B cell (primary cell): ENCODE measurements around the gene RABEP2. TPM values are rescaled to one million over a fixed set of nuclear protein-coding genes. Genes with fewer than 3 reads are reported as not detected.
"Not testable (repeated sequence)": the region's sequence is repeated elsewhere in the genome, so short reads cannot be mapped to it uniquely, and the experiment has no call there.

ENCODE experiments used
- ATAC-seq: fragments of 200-7000 bp; cut with Tn5 transposase; one replicate; pipeline ENCODE4 v1.10.0; 2021; ENCODE audit warnings: low read depth, mild to moderate bottlenecking, moderate number of reproducible peaks, moderate library complexity
- CTCF ChIA-PET: fragments of 350-600 bp; sonication (Branson Sonifier 250); formaldehyde crosslinking; loops from one replicate; lab custom pipeline; 2021; ENCODE audit warnings: antibody characterized with exemption, inconsistent platforms; lab: Charles Lee
- POLR2A ChIA-PET: fragments of 350-600 bp; sonication (Branson Sonifier 250); formaldehyde crosslinking; loops from one replicate; lab custom pipeline; 2021; ENCODE audit warnings: antibody characterized with exemption; lab: Charles Lee
- DNase-seq: peaks from one replicate; pipeline ENCODE4 v3.0.0; 2013
- H2AFZ ChIP-seq: 2 replicates; pipeline ENCODE4 v1.6.1; 2012; ENCODE audit warnings: mild to moderate bottlenecking, low read depth, low read length; ENCODE audit not compliant: insufficient read depth, poor library complexity, severe bottlenecking
- H3K27ac ChIP-seq, 2 donors: 1 replicate in 1 of 2; 2 replicates in 1 of 2; pipeline ENCODE4 v1.5.1; 2012 to 2013; ENCODE audit warnings: low read length in 2 of 2, mild to moderate bottlenecking in 2 of 2, moderate library complexity in 1 of 2
- H3K27me3 ChIP-seq, 4 experiments: fragments of 200-600 bp in 1 of 4; sonication (generic) in 1 of 4; replicated peaks in 1 of 4; 1 replicate in 2 of 4; 2 replicates in 2 of 4; pipeline versions ENCODE4 v1.6.1 to v1.7.0; 2013 to 2016; ENCODE audit warnings: low read length in 3 of 4, mild to moderate bottlenecking in 2 of 4, mixed read lengths in 1 of 4, moderate library complexity in 1 of 4; ENCODE audit not compliant: insufficient read depth in 4 of 4, control insufficient read depth in 3 of 4; ENCODE audit errors: control extremely low read depth in 1 of 4
- H3K36me3 ChIP-seq, 2 experiments: replicated peaks in 1 of 2; 1 replicate in 1 of 2; 2 replicates in 1 of 2; pipeline versions ENCODE4 v1.6.1 to v1.7.1; 2013; ENCODE audit warnings: low read length in 1 of 2; ENCODE audit not compliant: insufficient read depth in 2 of 2, control insufficient read depth in 1 of 2; ENCODE audit errors: control extremely low read depth in 1 of 2, extremely low read depth in 1 of 2
- H3K4me1 ChIP-seq, 2 donors: fragments of 200-600 bp in 1 of 2; sonication (generic) in 1 of 2; 1 replicate in 1 of 2; 2 replicates in 1 of 2; pipeline versions ENCODE4 v1.5.1 to v1.6.1; 2013 to 2017; ENCODE audit warnings: low read length in 2 of 2; ENCODE audit not compliant: control insufficient read depth in 2 of 2, insufficient read depth in 2 of 2
- H3K4me2 ChIP-seq: replicated peaks from 2 replicates; pipeline ENCODE3; 2012; ENCODE audit warnings: mild to moderate bottlenecking, low read depth, low read length; ENCODE audit not compliant: poor library complexity, severe bottlenecking
- H3K4me3 ChIP-seq, 5 experiments: fragments of 200-600 bp in 1 of 5; sonication (generic) in 1 of 5; 1 replicate in 3 of 5; 2 replicates in 2 of 5; pipeline versions ENCODE4 v1.5.1 to v1.7.0; 2011 to 2016; ENCODE audit warnings: low read length in 4 of 5, mild to moderate bottlenecking in 4 of 5, low read depth in 2 of 5, control low read depth in 1 of 5, moderate library complexity in 1 of 5; ENCODE audit not compliant: insufficient read depth in 1 of 5; ENCODE audit errors: control extremely low read depth in 1 of 5, extremely low read depth in 1 of 5
- H3K79me2 ChIP-seq: fragments of 200-600 bp; sonication (generic); one replicate; pipeline ENCODE4 v1.6.0; 2016; ENCODE audit warnings: low read length; ENCODE audit not compliant: control insufficient read depth, insufficient read depth
- H3K9ac ChIP-seq: fragments of 200-600 bp; sonication (generic); 2 replicates; pipeline ENCODE4 v1.6.1; 2017; ENCODE audit warnings: mild to moderate bottlenecking, low read length, moderate library complexity
- H3K9me3 ChIP-seq, 3 donors: one replicate each; pipeline versions ENCODE4 v1.6.1 to v1.7.1; 2013; ENCODE audit warnings: low read length in 2 of 3; ENCODE audit not compliant: control insufficient read depth in 2 of 3, insufficient read depth in 1 of 3; ENCODE audit errors: control extremely low read depth in 1 of 3
- H4K20me1 ChIP-seq: 2 replicates; pipeline ENCODE4 v1.6.0; 2012; ENCODE audit warnings: mild to moderate bottlenecking, low read length; ENCODE audit not compliant: insufficient read depth, control insufficient read depth, poor library complexity, severe bottlenecking
- H3K27ac Mint-ChIP-seq: one replicate; pipeline ENCODE4 v1.8.0; 2021; ENCODE audit warnings: mixed read lengths
- H3K27me3 Mint-ChIP-seq: one replicate; pipeline ENCODE4 v1.8.0; 2021; ENCODE audit warnings: mixed read lengths
- H3K4me1 Mint-ChIP-seq: one replicate; pipeline ENCODE4 v1.8.0; 2021; ENCODE audit warnings: mixed read lengths
- H3K4me3 Mint-ChIP-seq: one replicate; pipeline ENCODE4 v1.8.0; 2021; ENCODE audit warnings: mixed read lengths
- H3K9me3 Mint-ChIP-seq: one replicate; pipeline ENCODE4 v1.8.0; 2022; ENCODE audit warnings: mixed read lengths; ENCODE audit not compliant: insufficient read depth
- CTCF ChIP-seq: fragments of 200-600 bp; IDR thresholded peaks from one replicate; pipeline ENCODE4 v1.8.0; 2022; ENCODE audit warnings: antibody characterized with exemption, mild to moderate bottlenecking
- EZH2 ChIP-seq: IDR thresholded peaks from 2 replicates; pipeline ENCODE4 v1.6.1; 2012; ENCODE audit warnings: borderline replicate concordance, low read depth, mild to moderate bottlenecking, moderate library complexity, low read length; ENCODE audit not compliant: insufficient read depth, poor library complexity, severe bottlenecking
- WGBS: methylation state at CpG from one replicate; pipeline ENCODE4 v1.1.5; 2013; ENCODE audit warnings: missing lambda C conversion rate; ENCODE audit not compliant: insufficient coverage; 5-methylcytosine and 5-hydroxymethylcytosine counted together
- intact Hi-C: fragments of 100-400 bp; cut with micrococcal nuclease; formaldehyde crosslinking; loops from one replicate; pipeline ENCODE4 v1.10.0; 2022
- polyA plus RNA-seq: library from polyadenylated mRNA; depleted of rRNA; stranded (reverse); fragments of >200 nt; gene quantifications from 2 replicates; pipeline ENCODE4 v1.2.3, GENCODE V29; 2012
- total RNA-seq, 2 donors: library from RNA; stranded (reverse); fragments of 120-200 nt in 1 of 2; gene quantifications; 1 replicate in 1 of 2; 2 replicates in 1 of 2; pipeline versions ENCODE4 v1.2.3 to v1.2.4, GENCODE V29; 2013 to 2022

Gene RABEP2
- total and polyA plus RNA-seq, 2 donors (not counting 1 experiment from before 2014, with no cell fraction given): 136 to 178 TPM

DNA sequence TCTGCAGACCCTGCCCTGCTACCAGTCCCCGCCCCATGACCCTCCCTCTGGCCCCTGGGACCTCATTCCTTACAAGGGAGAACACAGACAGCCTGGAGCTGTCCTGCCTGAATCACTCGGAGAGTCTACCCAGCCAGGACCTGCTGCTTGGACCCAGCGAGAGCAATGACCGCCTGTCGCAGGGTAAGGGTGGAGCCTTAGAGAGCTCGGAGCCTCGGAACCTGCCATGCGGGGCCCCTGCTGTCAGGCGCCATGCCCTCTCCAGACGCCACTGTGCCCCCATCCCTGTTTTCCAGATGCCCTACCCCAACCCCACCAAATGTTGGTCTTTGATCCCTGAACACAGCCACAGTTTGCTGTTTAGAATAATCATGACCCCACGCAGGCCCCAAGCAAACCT lies 55.8 kb downstream of the RABEP2 start:
- H3K36me3 ChIP-seq: peaks cover 2 to 40% of the 10 kb centered on the region in 2 experiments
- DNase-seq (no peak), ATAC-seq (no peak)
- no peak overlapping the region for H3K27ac ChIP-seq
- H3K27me3 Mint-ChIP-seq: no peaks in the 10 kb centered on the region
- no peak overlapping the region for H2AFZ ChIP-seq
- no peak overlapping the region for H3K4me3 ChIP-seq
- ChIA-PET POLR2A (no interaction called here), CTCF (interaction anchor here (1.0 to 2.2 kb wide), 2 partner anchors 19 to 75 kb away, joined by 3 to 11 read pairs; no protein-coding TSS in a partner anchor)
- H3K4me2 ChIP-seq: no peak overlapping the region
- no peak overlapping the region for H3K9ac ChIP-seq
- H3K79me2 ChIP-seq: no peaks in the 10 kb centered on the region
- H3K4me1 ChIP-seq: peaks cover 3 to 13% of the 10 kb centered on the region in 2 donors
- H4K20me1 ChIP-seq: peaks cover 34% of the 10 kb centered on the region
- no peaks in the 10 kb centered on the region for H3K9me3 Mint-ChIP-seq
- no peak for TF ChIP-seq CTCF
- no peak for TF ChIP-seq EZH2
- H3K27ac Mint-ChIP-seq: no peak overlapping the region
- no peaks in the 10 kb centered on the region for H3K27me3 ChIP-seq
- over 99% methylated on average over 11 of the region's 11 CpGs for WGBS
- peaks cover 19% of the 10 kb centered on the region for H3K4me1 Mint-ChIP-seq
- no peak overlapping the region for H3K4me3 Mint-ChIP-seq
- H3K9me3 ChIP-seq: no peaks in the 10 kb centered on the region
- intact Hi-C loops: no loop called here

- H3K4me2 ChIP-seq, H3K4me3 Mint-ChIP-seq, H3K79me2 ChIP-seq, H3K9me3 Mint-ChIP-seq, intact Hi-C loops, ATAC-seq, H2AFZ ChIP-seq, H3K9ac ChIP-seq, H3K27ac ChIP-seq, H3K9me3 ChIP-seq, POLR2A ChIA-PET, DNase-seq, H3K4me3 ChIP-seq, H3K27me3 ChIP-seq, H3K27ac Mint-ChIP-seq, H3K27me3 Mint-ChIP-seq: not testable (repeated sequence)
- CTCF ChIA-PET: interaction anchor here (1.1 kb wide), 1 partner anchor 77 kb away, joined by 3 read pairs; no protein-coding TSS in a partner anchor
- Histone ChIP-seq H3K4me1 (peaks cover 5 to 20% of the 10 kb centered on the region in 2 donors), H4K20me1 (peaks cover 29% of the 10 kb centered on the region), H3K36me3 (peaks cover 2 to 36% of the 10 kb centered on the region in 2 experiments)
- peaks cover 28% of the 10 kb centered on the region for H3K4me1 Mint-ChIP-seq
- 98% methylated on average over 8 of the region's 9 CpGs for WGBS
Observed at GRCh38 chr16:28867646-28868045, 57.4 kb downstream of the RABEP2 start.
